ENCODE measurements around the gene DMRT3.

DNA sequence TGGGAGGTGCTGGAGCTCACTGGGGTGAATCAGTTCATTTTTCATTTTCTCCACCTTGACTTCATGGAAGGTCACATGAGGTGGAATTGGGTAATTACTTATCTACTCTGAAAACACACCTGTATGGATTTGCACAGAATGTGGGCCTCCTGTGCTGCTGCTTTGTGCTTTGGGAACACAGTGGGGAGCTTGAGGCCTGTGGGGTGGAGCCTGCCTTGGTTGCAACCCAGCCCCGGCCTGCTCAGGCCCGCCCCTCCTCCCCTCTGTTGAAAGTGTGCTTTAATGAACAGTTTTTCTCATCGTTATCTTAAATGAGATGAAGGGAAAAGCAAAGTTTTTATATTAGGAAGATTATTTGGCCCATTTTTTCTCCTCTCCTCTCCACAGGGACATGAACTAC lies 28.5 kb upstream of the DMRT3 start:
- TF ChIP-seq, protein P1, sequence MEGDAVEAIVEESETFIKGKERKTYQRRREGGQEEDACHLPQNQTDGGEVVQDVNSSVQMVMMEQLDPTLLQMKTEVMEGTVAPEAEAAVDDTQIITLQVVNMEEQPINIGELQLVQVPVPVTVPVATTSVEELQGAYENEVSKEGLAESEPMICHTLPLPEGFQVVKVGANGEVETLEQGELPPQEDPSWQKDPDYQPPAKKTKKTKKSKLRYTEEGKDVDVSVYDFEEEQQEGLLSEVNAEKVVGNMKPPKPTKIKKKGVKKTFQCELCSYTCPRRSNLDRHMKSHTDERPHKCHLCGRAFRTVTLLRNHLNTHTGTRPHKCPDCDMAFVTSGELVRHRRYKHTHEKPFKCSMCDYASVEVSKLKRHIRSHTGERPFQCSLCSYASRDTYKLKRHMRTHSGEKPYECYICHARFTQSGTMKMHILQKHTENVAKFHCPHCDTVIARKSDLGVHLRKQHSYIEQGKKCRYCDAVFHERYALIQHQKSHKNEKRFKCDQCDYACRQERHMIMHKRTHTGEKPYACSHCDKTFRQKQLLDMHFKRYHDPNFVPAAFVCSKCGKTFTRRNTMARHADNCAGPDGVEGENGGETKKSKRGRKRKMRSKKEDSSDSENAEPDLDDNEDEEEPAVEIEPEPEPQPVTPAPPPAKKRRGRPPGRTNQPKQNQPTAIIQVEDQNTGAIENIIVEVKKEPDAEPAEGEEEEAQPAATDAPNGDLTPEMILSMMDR (IDR thresholded peaks at IDR 0.05) = no peak
- TF ChIP-seq ZNF671 (CRISPR knock-in tag; IDR thresholded peaks at IDR 0.05) = no peak
- TF ChIP-seq ATF1 (CRISPR knock-in tag; IDR thresholded peaks at IDR 0.05) = no peak
- no peak for TF ChIP-seq TEAD1 (CRISPR knock-in tag; IDR thresholded peaks at IDR 0.05)
- TF ChIP-seq, protein P2, sequence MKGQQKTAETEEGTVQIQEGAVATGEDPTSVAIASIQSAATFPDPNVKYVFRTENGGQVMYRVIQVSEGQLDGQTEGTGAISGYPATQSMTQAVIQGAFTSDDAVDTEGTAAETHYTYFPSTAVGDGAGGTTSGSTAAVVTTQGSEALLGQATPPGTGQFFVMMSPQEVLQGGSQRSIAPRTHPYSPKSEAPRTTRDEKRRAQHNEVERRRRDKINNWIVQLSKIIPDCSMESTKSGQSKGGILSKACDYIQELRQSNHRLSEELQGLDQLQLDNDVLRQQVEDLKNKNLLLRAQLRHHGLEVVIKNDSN (CRISPR knock-in tag; IDR thresholded peaks at IDR 0.05) = no peak
- TF ChIP-seq JUN (CRISPR knock-in tag; IDR thresholded peaks at IDR 0.05) = no peak
- TF ChIP-seq, protein P3, sequence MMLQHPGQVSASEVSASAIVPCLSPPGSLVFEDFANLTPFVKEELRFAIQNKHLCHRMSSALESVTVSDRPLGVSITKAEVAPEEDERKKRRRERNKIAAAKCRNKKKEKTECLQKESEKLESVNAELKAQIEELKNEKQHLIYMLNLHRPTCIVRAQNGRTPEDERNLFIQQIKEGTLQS (CRISPR knock-in tag; conservative IDR thresholded peaks at IDR 0.05) = no peak
- TF ChIP-seq CREB1 (CRISPR knock-in tag; IDR thresholded peaks at IDR 0.05) = no peak
- no peak for TF ChIP-seq TP53 (CRISPR knock-in tag; IDR thresholded peaks at IDR 0.05)
- TF ChIP-seq, protein P4, sequence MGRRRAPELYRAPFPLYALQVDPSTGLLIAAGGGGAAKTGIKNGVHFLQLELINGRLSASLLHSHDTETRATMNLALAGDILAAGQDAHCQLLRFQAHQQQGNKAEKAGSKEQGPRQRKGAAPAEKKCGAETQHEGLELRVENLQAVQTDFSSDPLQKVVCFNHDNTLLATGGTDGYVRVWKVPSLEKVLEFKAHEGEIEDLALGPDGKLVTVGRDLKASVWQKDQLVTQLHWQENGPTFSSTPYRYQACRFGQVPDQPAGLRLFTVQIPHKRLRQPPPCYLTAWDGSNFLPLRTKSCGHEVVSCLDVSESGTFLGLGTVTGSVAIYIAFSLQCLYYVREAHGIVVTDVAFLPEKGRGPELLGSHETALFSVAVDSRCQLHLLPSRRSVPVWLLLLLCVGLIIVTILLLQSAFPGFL (CRISPR knock-in tag; IDR thresholded peaks at IDR 0.05; ENCODE audit: borderline replicate concordance) = no peak
- no peak for TF ChIP-seq SP1 (CRISPR knock-in tag; conservative IDR thresholded peaks at IDR 0.05)
